GM23338 (cell line): ENCODE data around the gene KANK3. TPM values are rescaled to one million over a fixed set of nuclear protein-coding genes. Genes with fewer than 3 reads are reported as not detected.

Experiments
- ATAC-seq: fragments of 200-7000 bp; cut with Tn5 transposase; 3 replicates; pipeline ENCODE4 v1.9.1; 2020
- DNase-seq: peaks from one replicate; pipeline ENCODE4 v3.0.0-alpha.2; 2015; ENCODE audit warnings: low spot score
- H2AFZ ChIP-seq: fragments of 200-600 bp; sonication (generic); 2 replicates; pipeline ENCODE4 v1.8.0; 2016; ENCODE audit warnings: antibody characterized with exemption, mild to moderate bottlenecking, moderate library complexity
- H3F3A ChIP-seq: fragments of 200-600 bp; sonication (generic); replicated peaks from 2 replicates; pipeline ENCODE4 v1.8.0; 2017; ENCODE audit warnings: antibody characterized with exemption, mixed run types, low read depth
- H3K27ac ChIP-seq: fragments of 200-600 bp; sonication (generic); 2 replicates; pipeline ENCODE4 v1.6.1; 2016; ENCODE audit warnings: low read depth
- H3K27me3 ChIP-seq: fragments of 200-600 bp; sonication (generic); 2 replicates; pipeline ENCODE4 v1.8.0; 2016; ENCODE audit warnings: mild to moderate bottlenecking, mixed run types, moderate library complexity; ENCODE audit not compliant: insufficient read depth
- H3K36me3 ChIP-seq: fragments of 200-600 bp; sonication (generic); 2 replicates; pipeline ENCODE4 v1.8.0; 2016; ENCODE audit warnings: mild to moderate bottlenecking; ENCODE audit not compliant: insufficient read depth
- H3K4me1 ChIP-seq: fragments of 200-600 bp; sonication (generic); 2 replicates; pipeline ENCODE4 v1.8.0; 2016; ENCODE audit warnings: mild to moderate bottlenecking, moderate library complexity; ENCODE audit not compliant: insufficient read depth
- H3K4me2 ChIP-seq: fragments of 200-600 bp; sonication (generic); 2 replicates; pipeline ENCODE4 v1.7.1; 2017; ENCODE audit warnings: mixed run types
- H3K4me3 ChIP-seq: fragments of 200-600 bp; sonication (generic); 2 replicates; pipeline ENCODE4 v1.6.1; 2016; ENCODE audit warnings: mixed run types
- H3K79me2 ChIP-seq: fragments of 200-600 bp; sonication (generic); replicated peaks from 2 replicates; pipeline ENCODE4 v1.8.0; 2017; ENCODE audit warnings: mild to moderate bottlenecking; ENCODE audit not compliant: insufficient read depth
- H3K9me2 ChIP-seq: fragments of 200-600 bp; sonication (generic); 2 replicates; pipeline ENCODE4 v1.8.0; 2017; ENCODE audit not compliant: insufficient read depth
- H4K20me1 ChIP-seq: fragments of 200-600 bp; sonication (generic); replicated peaks from 2 replicates; pipeline ENCODE4 v1.8.0; 2017; ENCODE audit warnings: mild to moderate bottlenecking; ENCODE audit not compliant: insufficient read depth
- H3K27ac Mint-ChIP-seq: 2 replicates; pipeline ENCODE4 v1.8.0; 2020; ENCODE audit warnings: inconsistent platforms, mild to moderate bottlenecking, moderate library complexity, mixed read lengths
- H3K27me3 Mint-ChIP-seq: 3 replicates; pipeline ENCODE4 v1.8.0; 2022; ENCODE audit warnings: low read depth, mild to moderate bottlenecking, moderate library complexity, mixed read lengths, inconsistent platforms; ENCODE audit not compliant: insufficient read depth, poor library complexity
- H3K36me3 Mint-ChIP-seq: 3 replicates; pipeline ENCODE4 v1.8.0; 2021; ENCODE audit warnings: low read depth, mild to moderate bottlenecking, inconsistent platforms, moderate library complexity, mixed read lengths
- H3K4me1 Mint-ChIP-seq: 3 replicates; pipeline ENCODE4 v1.8.0; 2020; ENCODE audit warnings: mild to moderate bottlenecking, inconsistent platforms, mixed read lengths
- H3K4me3 Mint-ChIP-seq: 3 replicates; pipeline ENCODE4 v1.8.0; 2021; ENCODE audit warnings: moderate library complexity, mild to moderate bottlenecking, inconsistent platforms, mixed read lengths
- H3K9me3 Mint-ChIP-seq: 3 replicates; pipeline ENCODE4 v1.8.0; 2020; ENCODE audit warnings: moderate library complexity, mild to moderate bottlenecking, inconsistent platforms, mixed read lengths
- CREB1 ChIP-seq: fragments of 250-450 bp; sonication (Bioruptor Pico); IDR thresholded peaks from 2 replicates; pipeline ENCODE4 v1.5.0; 2020; ENCODE audit warnings: low read depth, mild to moderate bottlenecking, moderate library complexity
- JUNB ChIP-seq: IDR thresholded peaks from one replicate; pipeline ENCODE4 v1.6.1; 2016; ENCODE audit warnings: antibody characterized with exemption; ENCODE audit not compliant: unreplicated experiment
- NANOG ChIP-seq: IDR thresholded peaks from 2 replicates; pipeline ENCODE4 v1.6.1; 2016; ENCODE audit warnings: antibody characterized with exemption, borderline replicate concordance
- POLR2AphosphoS5 ChIP-seq: IDR thresholded peaks from 2 replicates; pipeline ENCODE4 v1.6.1; 2016; ENCODE audit warnings: antibody characterized with exemption, low read depth
- ZNF114 ChIP-seq: fragments of 250-450 bp; sonication (Bioruptor Pico); IDR thresholded peaks from 2 replicates; pipeline ENCODE4 v1.5.0; 2020; ENCODE audit warnings: mild to moderate bottlenecking, moderate library complexity
- polyA plus RNA-seq: library from polyadenylated mRNA; unstranded; fragments of >200 nt; fragmentation: Nextera tagmentation; extraction: Ambion mirVana; gene quantifications from 2 replicates; pipeline ENCODE4 v1.2.1, GENCODE V29; 2016
- total RNA-seq: library from RNA; depleted of rRNA; stranded (reverse); fragments of >200 nt; shearing (Covaris generic); gene quantifications from 2 replicates; pipeline ENCODE4 v1.2.3, GENCODE V29; 2014
- TF ChIP-seq, protein P1 (sequence below): IDR thresholded peaks from one replicate; pipeline ENCODE4 v1.6.1; 2018; ENCODE audit warnings: antibody characterized with exemption; ENCODE audit not compliant: unreplicated experiment
- TF ChIP-seq, protein P2 (sequence below): IDR thresholded peaks from 2 replicates; pipeline ENCODE4 v1.6.1; 2016; ENCODE audit warnings: antibody characterized with exemption

The KANK3 gene
- total and polyA plus RNA-seq, 2 experiments from 2014 or later, result 2.0 to 9.3 TPM

DNA sequence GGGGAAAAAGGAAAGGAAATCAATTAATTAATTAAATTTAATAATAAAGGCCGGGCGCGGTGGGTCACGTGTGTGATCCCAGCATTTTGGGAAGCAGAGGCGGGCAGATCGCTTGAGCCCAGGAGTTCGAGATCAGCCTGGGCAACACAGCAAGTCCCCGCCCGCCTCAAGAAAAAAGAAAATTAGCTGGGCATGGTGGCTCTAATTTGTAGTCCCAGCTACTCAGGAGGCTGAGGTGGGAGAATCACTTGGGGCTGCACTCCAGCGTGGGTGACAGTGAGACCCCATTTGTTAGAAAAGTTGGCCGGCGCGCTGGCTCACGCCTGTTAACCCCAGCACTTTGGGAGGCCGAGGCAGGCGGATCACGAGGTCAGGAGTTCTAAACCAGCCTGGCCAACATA, 34.2 kb downstream of the KANK3 start (continued):
- TF ChIP-seq, protein P1, sequence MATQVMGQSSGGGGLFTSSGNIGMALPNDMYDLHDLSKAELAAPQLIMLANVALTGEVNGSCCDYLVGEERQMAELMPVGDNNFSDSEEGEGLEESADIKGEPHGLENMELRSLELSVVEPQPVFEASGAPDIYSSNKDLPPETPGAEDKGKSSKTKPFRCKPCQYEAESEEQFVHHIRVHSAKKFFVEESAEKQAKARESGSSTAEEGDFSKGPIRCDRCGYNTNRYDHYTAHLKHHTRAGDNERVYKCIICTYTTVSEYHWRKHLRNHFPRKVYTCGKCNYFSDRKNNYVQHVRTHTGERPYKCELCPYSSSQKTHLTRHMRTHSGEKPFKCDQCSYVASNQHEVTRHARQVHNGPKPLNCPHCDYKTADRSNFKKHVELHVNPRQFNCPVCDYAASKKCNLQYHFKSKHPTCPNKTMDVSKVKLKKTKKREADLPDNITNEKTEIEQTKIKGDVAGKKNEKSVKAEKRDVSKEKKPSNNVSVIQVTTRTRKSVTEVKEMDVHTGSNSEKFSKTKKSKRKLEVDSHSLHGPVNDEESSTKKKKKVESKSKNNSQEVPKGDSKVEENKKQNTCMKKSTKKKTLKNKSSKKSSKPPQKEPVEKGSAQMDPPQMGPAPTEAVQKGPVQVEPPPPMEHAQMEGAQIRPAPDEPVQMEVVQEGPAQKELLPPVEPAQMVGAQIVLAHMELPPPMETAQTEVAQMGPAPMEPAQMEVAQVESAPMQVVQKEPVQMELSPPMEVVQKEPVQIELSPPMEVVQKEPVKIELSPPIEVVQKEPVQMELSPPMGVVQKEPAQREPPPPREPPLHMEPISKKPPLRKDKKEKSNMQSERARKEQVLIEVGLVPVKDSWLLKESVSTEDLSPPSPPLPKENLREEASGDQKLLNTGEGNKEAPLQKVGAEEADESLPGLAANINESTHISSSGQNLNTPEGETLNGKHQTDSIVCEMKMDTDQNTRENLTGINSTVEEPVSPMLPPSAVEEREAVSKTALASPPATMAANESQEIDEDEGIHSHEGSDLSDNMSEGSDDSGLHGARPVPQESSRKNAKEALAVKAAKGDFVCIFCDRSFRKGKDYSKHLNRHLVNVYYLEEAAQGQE, result no peak
- TF ChIP-seq ZNF114 (CRISPR knock-in tag) (no peak), NANOG (no peak), JUNB (no peak)

DNA sequence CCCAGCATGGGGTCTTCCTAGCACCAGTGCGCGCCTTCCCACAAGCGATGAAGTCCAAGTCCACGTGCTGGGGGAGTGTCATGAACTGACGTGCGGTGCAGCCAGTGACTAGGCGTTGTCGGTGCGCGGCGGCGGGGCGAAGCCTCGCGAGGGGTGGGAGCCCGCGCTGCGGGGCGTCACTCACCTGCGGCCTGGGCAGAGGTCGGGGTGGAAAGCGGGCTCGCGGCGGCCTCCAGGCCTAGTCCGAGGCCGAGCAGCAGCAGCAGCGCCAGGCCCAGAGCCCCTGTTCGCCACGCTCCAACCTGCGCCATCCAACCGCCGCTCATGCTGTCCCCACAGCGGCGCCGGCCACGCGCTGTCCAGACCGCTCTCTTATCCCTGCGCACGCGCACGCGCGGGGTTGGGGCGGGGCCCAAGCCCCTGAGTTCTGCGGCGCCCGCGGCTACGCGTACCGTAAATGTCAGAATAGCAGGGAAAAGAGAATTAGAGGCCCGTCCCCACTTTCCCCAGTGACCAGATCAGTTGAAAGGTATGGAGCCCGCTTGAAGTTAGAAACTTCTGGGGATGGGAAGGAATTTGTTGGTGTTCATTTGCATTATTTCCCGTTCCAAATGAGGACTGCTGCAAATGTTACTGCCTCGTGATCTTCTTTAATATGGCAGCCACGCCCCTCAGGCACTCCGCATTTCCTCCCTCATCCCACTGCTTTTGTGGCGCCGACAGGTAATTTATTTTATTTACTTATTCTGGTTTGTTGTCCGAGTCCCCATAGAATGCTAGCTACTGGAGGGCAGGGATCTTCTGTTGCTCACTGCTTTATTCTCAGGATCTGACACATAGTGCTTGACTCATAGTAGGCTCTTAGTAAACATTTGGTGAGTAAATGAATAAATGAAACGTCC, 34.8 kb downstream of the KANK3 start, which contains the start of gene CD320:
CD320 (minus strand) TSS at position 394 of the 902 bp plus-strand sequence; CDS start at position 326, 68 bp downstream.
- H3K36me3 ChIP-seq, result no peaks in the 10 kb centered on the region; the same call in 1 of the 2 replicates
- H4K20me1 ChIP-seq, result peaks cover 3% of the 10 kb centered on the region; the same call in 1 of the 2 replicates
- H3K27me3 Mint-ChIP-seq, result peaks cover 14% of the 10 kb centered on the region
- peaks cover 17% of the 10 kb centered on the region for H3K79me2 ChIP-seq
- peaks cover 44% of the 10 kb centered on the region for H3K36me3 Mint-ChIP-seq
- H3K4me3 Mint-ChIP-seq, result peak within 1 kb of the TSS; percentile 90
- H3K9me2 ChIP-seq, result no peaks in the 10 kb centered on the region
- H2AFZ ChIP-seq, result peak within 1 kb of the TSS; percentile 91
- H3K4me2 ChIP-seq, result peak within 1 kb of the TSS; percentile 74
- peaks cover 11% of the 10 kb centered on the region; the same call in 1 of the 2 replicates for H3K4me1 ChIP-seq
- H3K27ac ChIP-seq, result peak within 1 kb of the TSS; percentile 85
- H3K27ac Mint-ChIP-seq, result peak within 1 kb of the TSS; percentile 92
- peak; percentile 94 for DNase-seq
- H3K4me1 Mint-ChIP-seq, result peaks cover 13% of the 10 kb centered on the region
- TF ChIP-seq POLR2AphosphoS5, result peak; percentile 93
- TF ChIP-seq, protein P2, sequence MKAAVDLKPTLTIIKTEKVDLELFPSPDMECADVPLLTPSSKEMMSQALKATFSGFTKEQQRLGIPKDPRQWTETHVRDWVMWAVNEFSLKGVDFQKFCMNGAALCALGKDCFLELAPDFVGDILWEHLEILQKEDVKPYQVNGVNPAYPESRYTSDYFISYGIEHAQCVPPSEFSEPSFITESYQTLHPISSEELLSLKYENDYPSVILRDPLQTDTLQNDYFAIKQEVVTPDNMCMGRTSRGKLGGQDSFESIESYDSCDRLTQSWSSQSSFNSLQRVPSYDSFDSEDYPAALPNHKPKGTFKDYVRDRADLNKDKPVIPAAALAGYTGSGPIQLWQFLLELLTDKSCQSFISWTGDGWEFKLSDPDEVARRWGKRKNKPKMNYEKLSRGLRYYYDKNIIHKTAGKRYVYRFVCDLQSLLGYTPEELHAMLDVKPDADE, result no peak
- peak; percentile 62 for TF ChIP-seq CREB1 (CRISPR knock-in tag)
- H3K9me3 Mint-ChIP-seq, result no peaks in the 10 kb centered on the region
- H3K4me3 ChIP-seq, result peak within 1 kb of the TSS; percentile 91
- H3F3A ChIP-seq, result peaks cover 14% of the 10 kb centered on the region
- ATAC-seq, result peak; percentile 80
- H3K27me3 ChIP-seq, result no peaks in the 10 kb centered on the region
